Measurements from ENCODE around the gene LSM10.

LSM10 gene

DNA sequence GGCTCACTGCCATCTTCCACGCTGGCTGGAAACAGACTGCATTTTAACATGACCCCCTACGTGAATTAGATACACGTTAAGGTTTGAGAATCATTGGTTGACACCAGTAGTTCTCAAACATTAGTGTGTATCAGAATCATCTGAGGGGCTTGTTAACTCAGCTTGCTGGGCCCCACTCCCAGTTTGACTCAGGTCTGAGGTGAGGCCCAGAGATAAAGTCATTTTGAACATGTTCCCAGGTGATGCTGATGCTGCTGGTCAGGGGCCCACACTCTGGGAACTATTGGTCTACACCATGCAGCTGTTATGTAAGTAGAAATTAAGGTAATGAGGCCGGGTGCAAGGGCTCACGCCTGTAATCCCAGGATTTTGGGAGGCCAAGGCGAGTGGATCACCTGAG, 1.3 kb downstream of the LSM10 start:
- H3K27ac Mint-ChIP-seq = peak overlapping the region; percentile 75
- H3K4me3 Mint-ChIP-seq = peak overlapping the region; percentile 92
- H3K27me3 Mint-ChIP-seq = no peaks in the 10 kb centered on the region
- no peaks in the 10 kb centered on the region for H3K9me3 Mint-ChIP-seq
- peaks cover 30% of the 10 kb centered on the region for H3K36me3 Mint-ChIP-seq (ENCODE audit: low read depth)
- peaks cover 55% of the 10 kb centered on the region for H3K4me1 Mint-ChIP-seq (ENCODE audit: low read depth)

- H3K9me3 Mint-ChIP-seq = no peaks in the 10 kb centered on the region
- no peak overlapping the region for H3K27ac Mint-ChIP-seq
- peaks cover 66% of the 10 kb centered on the region for H3K4me1 Mint-ChIP-seq (ENCODE audit: low read depth)
- H3K36me3 Mint-ChIP-seq (ENCODE audit: low read depth) = peaks cover 53% of the 10 kb centered on the region
- H3K27me3 Mint-ChIP-seq = no peaks in the 10 kb centered on the region
- no peak overlapping the region for H3K4me3 Mint-ChIP-seq
These were observed 4.0 kb downstream of the LSM10 start for GRCh38 chr1:36393686-36394085.

- Mint-ChIP-seq H3K4me3 (no peak overlapping the region), H3K27ac (peak overlapping the region; percentile 52), H3K9me3 (no peaks in the 10 kb centered on the region), H3K27me3 (no peaks in the 10 kb centered on the region), H3K4me1 (ENCODE audit: low read depth) (peaks cover 62% of the 10 kb centered on the region), H3K36me3 (ENCODE audit: low read depth) (peaks cover 51% of the 10 kb centered on the region)
These were observed 4.9 kb downstream of the LSM10 start for GRCh38 chr1:36392836-36393235.

GRCh38 chr1:36391271-36391670, 6.4 kb downstream of the LSM10 start:
- no peaks in the 10 kb centered on the region for H3K9me3 Mint-ChIP-seq
- no peak overlapping the region for H3K4me3 Mint-ChIP-seq
- no peaks in the 10 kb centered on the region for H3K27me3 Mint-ChIP-seq
- peaks cover 67% of the 10 kb centered on the region for H3K4me1 Mint-ChIP-seq (ENCODE audit: low read depth)
- H3K36me3 Mint-ChIP-seq (ENCODE audit: low read depth) = peaks cover 53% of the 10 kb centered on the region
- H3K27ac Mint-ChIP-seq = peak overlapping the region; percentile 57

DNA sequence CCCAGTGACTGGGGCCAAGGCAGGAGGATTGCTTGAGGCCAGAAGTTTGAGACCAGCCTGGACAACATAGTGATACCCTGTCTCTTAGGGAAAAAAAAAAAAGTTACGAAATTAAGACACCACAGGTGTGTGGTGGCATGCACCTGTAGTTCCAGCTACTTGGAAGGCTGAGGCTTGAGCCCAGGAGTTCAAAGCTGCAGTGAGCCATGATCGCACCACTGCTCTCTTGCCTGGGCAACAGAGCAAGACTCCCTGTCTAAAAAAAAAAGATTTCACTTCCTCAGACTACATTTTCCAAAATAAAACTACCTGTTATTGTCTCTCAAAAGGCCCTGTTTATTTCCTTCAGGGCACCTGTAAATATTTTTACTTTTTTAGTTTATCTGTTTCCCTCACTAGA, 7.3 kb downstream of the LSM10 start:
- H3K27ac Mint-ChIP-seq = peak overlapping the region; percentile 72
- peaks cover 61% of the 10 kb centered on the region for H3K4me1 Mint-ChIP-seq (ENCODE audit: low read depth)
- H3K27me3 Mint-ChIP-seq = no peaks in the 10 kb centered on the region
- no peak overlapping the region for H3K4me3 Mint-ChIP-seq
- H3K9me3 Mint-ChIP-seq = no peaks in the 10 kb centered on the region
- peaks cover 51% of the 10 kb centered on the region for H3K36me3 Mint-ChIP-seq (ENCODE audit: low read depth)

GRCh38 chr1:36389999-36390398, 7.7 kb downstream of the LSM10 start:
- H3K4me3 Mint-ChIP-seq = no peak overlapping the region
- H3K27me3 Mint-ChIP-seq = no peaks in the 10 kb centered on the region
- H3K9me3 Mint-ChIP-seq = no peaks in the 10 kb centered on the region
- peak overlapping the region; percentile 72 for H3K27ac Mint-ChIP-seq
- peaks cover 50% of the 10 kb centered on the region for H3K36me3 Mint-ChIP-seq (ENCODE audit: low read depth)
- H3K4me1 Mint-ChIP-seq (ENCODE audit: low read depth) = peaks cover 57% of the 10 kb centered on the region

GRCh38 chr1:36389261-36389660, 8.4 kb downstream of the LSM10 start:
- Mint-ChIP-seq H3K36me3 (ENCODE audit: low read depth) (peaks cover 53% of the 10 kb centered on the region), H3K27me3 (no peaks in the 10 kb centered on the region), H3K27ac (peak overlapping the region; percentile 72), H3K9me3 (no peaks in the 10 kb centered on the region), H3K4me3 (no peak overlapping the region), H3K4me1 (ENCODE audit: low read depth) (peaks cover 60% of the 10 kb centered on the region)

DNA sequence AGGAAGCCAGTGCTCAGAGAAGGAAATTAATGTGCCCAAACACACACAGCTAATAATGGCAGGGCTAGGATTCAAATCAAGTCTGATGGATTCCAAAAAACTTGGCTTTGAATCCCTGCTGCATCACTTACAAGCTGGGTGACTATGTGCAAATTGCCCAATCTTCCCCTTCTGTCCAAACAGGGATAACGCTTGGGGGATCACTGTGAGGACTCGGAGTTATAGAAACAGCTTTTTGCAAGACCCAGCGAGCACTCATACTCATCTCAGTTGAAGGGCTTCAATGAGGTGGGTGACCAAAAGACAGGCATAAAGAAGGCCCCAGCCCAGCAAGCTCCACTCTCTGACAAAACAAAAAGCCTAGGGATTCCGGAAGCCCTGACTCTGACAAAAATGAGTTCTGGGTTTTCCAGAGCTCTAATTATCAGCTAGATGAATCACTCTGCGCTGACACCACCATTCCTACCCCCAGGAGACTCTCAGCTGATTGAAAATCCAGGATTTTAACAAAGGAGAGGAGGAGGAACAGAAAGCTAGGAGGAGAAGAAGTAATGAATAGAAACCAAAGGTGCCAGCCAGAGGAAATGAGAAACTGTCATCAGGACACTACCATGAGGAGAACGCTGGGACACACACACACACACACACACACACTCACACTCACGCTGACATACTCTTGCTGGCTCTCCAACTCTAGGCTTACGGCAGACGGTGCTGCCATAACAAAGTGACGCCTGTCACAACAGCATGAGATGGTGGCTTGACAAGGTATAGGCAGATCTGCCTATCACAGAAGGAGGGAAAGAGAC, 10.4 kb downstream of the LSM10 start:
- peaks cover 45% of the 10 kb centered on the region for H3K36me3 Mint-ChIP-seq (ENCODE audit: low read depth)
- peaks cover 68% of the 10 kb centered on the region for H3K4me1 Mint-ChIP-seq (ENCODE audit: low read depth)
- no peaks in the 10 kb centered on the region for H3K27me3 Mint-ChIP-seq
- peak overlapping the region; percentile 99 for H3K27ac Mint-ChIP-seq
- H3K4me3 Mint-ChIP-seq = peak overlapping the region; percentile 93
- H3K9me3 Mint-ChIP-seq = no peaks in the 10 kb centered on the region

DNA sequence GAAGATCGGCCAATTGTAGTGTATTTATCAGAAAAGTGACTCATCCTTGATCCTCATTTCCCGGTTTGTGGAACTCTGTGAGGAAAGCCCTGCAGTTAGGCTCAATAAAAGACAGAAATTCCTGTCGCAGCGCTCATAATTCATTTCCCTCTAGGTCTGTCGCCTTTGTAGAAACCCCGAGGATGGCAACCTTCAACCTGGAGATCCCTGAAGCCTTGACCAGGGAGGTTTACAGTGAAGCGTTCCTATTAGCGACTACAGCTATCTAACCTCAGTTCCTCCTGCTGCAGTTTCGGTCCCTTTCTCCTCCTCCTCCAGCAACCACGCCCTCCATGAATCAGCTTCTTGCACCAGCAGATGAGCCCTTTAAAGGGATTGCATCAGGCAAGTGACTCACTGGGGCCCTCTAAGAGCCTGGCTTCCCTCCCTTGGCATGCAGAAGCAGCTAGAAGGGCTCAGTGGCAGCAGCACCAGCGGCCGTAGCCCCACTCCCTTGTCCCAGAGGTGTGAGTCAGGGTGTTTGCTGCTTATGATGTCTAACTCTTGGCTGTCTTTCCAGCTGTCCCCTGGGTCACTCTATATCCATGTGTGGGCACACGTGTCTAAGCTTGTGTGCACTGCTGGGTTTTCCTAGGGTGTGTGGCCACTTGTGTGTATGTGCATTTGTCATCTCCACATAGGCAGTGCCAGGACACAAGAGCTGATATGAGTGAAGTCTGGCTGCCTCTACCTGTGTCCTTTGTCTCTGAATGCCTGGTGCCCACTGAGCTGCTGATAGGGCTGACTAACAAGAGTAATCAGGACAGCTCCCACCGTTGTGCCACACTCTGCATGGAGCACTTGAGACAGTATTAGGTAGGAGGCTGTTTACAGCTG, 11.2 kb downstream of the LSM10 start:
- H3K9me3 Mint-ChIP-seq = no peaks in the 10 kb centered on the region
- peaks cover 37% of the 10 kb centered on the region for H3K36me3 Mint-ChIP-seq (ENCODE audit: low read depth)
- H3K27ac Mint-ChIP-seq = peak overlapping the region; percentile 99
- H3K4me1 Mint-ChIP-seq (ENCODE audit: low read depth) = peaks cover 76% of the 10 kb centered on the region
- H3K4me3 Mint-ChIP-seq = peak overlapping the region; percentile 93
- no peaks in the 10 kb centered on the region for H3K27me3 Mint-ChIP-seq

DNA sequence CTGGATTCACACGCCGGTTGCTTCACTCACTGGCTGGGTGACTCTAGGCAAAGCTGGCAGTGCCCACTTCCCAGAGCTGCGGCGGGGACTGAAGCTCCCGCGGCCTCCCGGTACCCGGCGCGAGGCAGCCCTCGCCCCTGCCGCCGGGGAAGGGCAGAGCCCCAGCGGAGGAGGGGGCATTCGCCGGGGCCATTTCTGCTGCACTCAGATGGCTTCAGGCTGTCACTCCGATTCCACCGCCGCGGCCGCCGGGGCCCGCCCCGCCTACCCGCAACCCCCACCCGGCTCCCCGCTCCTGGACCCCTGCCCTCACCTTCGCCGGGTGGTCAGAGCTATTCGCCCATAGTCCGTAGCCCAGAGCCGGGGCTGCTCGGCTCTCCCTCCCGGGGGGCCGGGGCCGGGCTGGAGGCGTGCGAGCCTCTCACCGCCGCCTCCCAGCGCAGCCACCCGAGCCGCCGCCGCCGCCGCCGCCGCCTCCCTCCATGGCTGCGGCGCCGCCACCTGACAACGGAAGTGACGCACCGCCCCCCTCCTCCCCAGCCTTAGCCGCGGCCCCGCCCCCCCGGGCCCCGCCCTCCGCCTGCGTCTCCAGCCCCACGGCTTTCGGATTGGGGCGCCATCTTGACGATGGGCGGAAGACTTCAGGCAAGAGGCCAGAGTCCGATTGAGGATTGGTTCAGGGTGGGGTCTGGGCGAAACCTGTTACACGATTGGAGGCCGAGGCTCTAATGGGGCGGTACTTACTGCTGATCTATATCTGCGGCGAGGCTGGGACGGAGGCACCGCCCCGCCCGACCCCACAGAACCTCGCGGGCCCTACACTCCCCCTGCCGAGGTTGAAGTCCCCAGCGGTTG, 12.1 kb downstream of the LSM10 start, which contains the start of gene STK40:
STK40 (minus strand) TSS at position 515 of the 855 bp plus-strand sequence. CDS start 24,592 bp downstream, outside the sequence.
- Mint-ChIP-seq H3K27me3 (no peaks in the 10 kb centered on the region), H3K4me3 (peak within 1 kb of the TSS; percentile 93), H3K4me1 (ENCODE audit: low read depth) (peaks cover 77% of the 10 kb centered on the region), H3K27ac (peak within 1 kb of the TSS; percentile 99), H3K9me3 (no peaks in the 10 kb centered on the region), H3K36me3 (ENCODE audit: low read depth) (peaks cover 28% of the 10 kb centered on the region)

- Mint-ChIP-seq H3K4me1 (ENCODE audit: low read depth) (peaks cover 77% of the 10 kb centered on the region), H3K27ac (peak overlapping the region; percentile 82), H3K36me3 (ENCODE audit: low read depth) (peaks cover 22% of the 10 kb centered on the region), H3K9me3 (no peaks in the 10 kb centered on the region), H3K27me3 (no peaks in the 10 kb centered on the region), H3K4me3 (peak overlapping the region; percentile 93)
These were observed 12.9 kb downstream of the LSM10 start for GRCh38 chr1:36384542-36385409.

GRCh38 chr1:36383240-36383639, 14.5 kb downstream of the LSM10 start:
- peaks cover 82% of the 10 kb centered on the region for H3K4me1 Mint-ChIP-seq (ENCODE audit: low read depth)
- H3K36me3 Mint-ChIP-seq (ENCODE audit: low read depth) = peaks cover 19% of the 10 kb centered on the region
- H3K4me3 Mint-ChIP-seq = no peak overlapping the region
- no peak overlapping the region for H3K27ac Mint-ChIP-seq
- H3K27me3 Mint-ChIP-seq = no peaks in the 10 kb centered on the region
- H3K9me3 Mint-ChIP-seq = no peaks in the 10 kb centered on the region

DNA sequence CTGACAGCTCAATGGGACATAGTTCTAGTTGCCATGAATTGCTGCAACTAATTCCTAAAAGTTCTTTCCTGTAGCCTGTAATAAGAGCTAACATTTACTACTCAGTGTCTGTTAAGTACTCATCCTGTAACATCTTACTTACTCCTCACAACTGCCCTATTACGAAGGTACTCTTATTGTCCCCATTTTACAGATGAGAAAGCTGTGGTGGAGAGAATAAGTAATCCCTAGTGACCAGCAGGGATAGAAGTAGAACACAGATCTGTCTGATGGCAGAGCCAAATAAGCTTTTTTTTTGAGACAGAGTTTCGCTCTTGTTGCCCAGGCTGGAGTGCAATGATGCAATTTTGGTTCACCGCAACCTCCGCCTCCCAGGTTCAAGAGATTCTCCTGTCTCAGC, 15.0 kb downstream of the LSM10 start:
- H3K4me3 Mint-ChIP-seq = no peak overlapping the region
- no peaks in the 10 kb centered on the region for H3K27me3 Mint-ChIP-seq
- peaks cover 85% of the 10 kb centered on the region for H3K4me1 Mint-ChIP-seq (ENCODE audit: low read depth)
- no peaks in the 10 kb centered on the region for H3K9me3 Mint-ChIP-seq
- no peak overlapping the region for H3K27ac Mint-ChIP-seq
- H3K36me3 Mint-ChIP-seq (ENCODE audit: low read depth) = peaks cover 15% of the 10 kb centered on the region

GRCh38 chr1:36382231-36382630, 15.5 kb downstream of the LSM10 start:
- no peak overlapping the region for H3K27ac Mint-ChIP-seq
- H3K9me3 Mint-ChIP-seq = no peaks in the 10 kb centered on the region
- peaks cover 11% of the 10 kb centered on the region for H3K36me3 Mint-ChIP-seq (ENCODE audit: low read depth)
- H3K4me3 Mint-ChIP-seq = no peak overlapping the region
- H3K4me1 Mint-ChIP-seq (ENCODE audit: low read depth) = peaks cover 85% of the 10 kb centered on the region
- H3K27me3 Mint-ChIP-seq = no peaks in the 10 kb centered on the region
